ENCODE results near the gene RNASE8. TPM values are rescaled to one million over a fixed set of nuclear protein-coding genes. Genes with fewer than 3 reads are reported as not detected.

RNASE8 gene
- total and polyA plus RNA-seq, 2 experiments from 2014 or later: not detected

DNA sequence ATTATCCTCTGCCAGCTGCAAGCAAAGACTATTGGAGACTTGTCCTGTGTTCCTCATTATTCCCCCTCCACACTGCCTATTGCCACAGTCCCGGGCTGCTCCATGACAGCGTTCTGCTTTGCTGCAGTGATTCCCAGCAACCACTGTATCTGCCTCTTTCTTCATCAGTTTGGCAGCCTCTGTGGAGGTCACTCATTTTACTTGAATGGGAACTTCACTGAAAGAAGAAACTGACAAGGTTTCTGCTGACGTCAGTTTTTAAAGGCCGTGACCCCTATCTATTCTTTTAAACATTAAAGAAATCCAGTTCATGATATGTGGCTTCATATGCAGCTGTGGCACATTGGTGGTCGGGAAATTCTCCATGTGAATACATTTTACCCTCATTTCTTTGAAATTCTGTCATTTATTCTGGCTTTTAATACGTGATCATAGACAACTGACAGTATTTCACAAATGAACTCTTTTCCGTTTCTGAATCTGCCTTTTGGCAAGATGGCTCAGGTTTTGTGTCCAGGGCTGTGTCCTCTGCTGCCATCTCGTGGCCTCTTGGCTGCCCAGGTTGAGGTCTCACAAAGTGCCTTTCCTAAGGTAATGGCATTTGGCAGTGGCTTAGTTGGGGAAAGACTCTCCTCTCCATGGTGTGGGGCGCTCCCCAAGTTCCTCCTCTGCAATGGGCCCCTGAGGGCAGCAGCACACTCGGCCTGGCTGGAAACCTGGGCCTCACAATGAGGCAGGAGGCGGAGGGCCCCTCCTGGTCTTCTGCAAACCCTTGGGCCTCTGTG lies 49.1 kb downstream of the RNASE8 start:
- H2AFZ ChIP-seq: peak overlapping the region; percentile 56
- WGBS (ENCODE audit: low lambda C conversion rate, missing lambda C conversion rate): 24% methylated on average over 11 of the region's 11 CpGs

DNA sequence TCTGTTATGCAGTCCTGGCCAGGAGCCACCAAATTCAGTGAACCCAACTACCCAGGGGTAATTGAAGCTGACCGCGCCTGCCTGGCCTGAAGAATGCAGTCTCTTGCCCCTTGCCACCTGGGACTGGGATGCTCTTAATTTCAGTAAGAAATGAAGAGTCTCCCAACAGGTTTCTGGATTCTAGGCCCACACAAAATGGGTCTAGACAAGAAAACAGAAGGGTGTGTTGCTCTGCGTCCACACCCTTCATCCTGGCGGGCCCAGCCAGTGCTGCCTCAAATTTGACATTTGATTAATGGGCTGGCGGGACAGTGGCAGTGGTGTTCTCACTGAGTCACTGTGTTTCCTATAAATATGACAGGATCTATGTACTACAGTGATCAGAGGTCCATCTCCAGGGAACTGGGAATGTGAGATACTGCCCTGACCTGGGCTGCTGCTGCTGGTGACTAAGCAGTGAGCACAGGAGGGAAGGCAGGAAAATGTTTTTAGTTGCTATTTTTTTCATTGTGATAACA lies 49.7 kb downstream of the RNASE8 start:
- Histone ChIP-seq H3K4me3 (no peak overlapping the region), H3K36me3 (replicated peaks; ENCODE audit: insufficient read depth, low read depth) (no peaks in the 10 kb centered on the region), H3K27me3 (no peaks in the 10 kb centered on the region), H3K9me2 (replicated peaks; ENCODE audit: insufficient read depth) (no peaks in the 10 kb centered on the region), H3K27ac (peak overlapping the region; percentile 99), H4K20me1 (ENCODE audit: insufficient read depth, poor library complexity, severe bottlenecking) (no peaks in the 10 kb centered on the region), H3K4me2 (no peak overlapping the region), H3K9me3 (ENCODE audit: low read depth) (no peaks in the 10 kb centered on the region), H3K4me1 (ENCODE audit: insufficient read depth) (peaks cover 27% of the 10 kb centered on the region), H3K79me2 (peaks cover 3% of the 10 kb centered on the region), H2AFZ (peak overlapping the region; percentile 56)
- DNase-seq (ENCODE audit: low spot score): no peak
- 77% methylated on average over 5 of the region's 5 CpGs for WGBS (ENCODE audit: low lambda C conversion rate, missing lambda C conversion rate)
- no peak for TF ChIP-seq EZH2phosphoT487 (IDR thresholded peaks at IDR 0.05; ENCODE audit: low read depth, severe bottlenecking, unreplicated experiment)
- TF ChIP-seq, protein P1, sequence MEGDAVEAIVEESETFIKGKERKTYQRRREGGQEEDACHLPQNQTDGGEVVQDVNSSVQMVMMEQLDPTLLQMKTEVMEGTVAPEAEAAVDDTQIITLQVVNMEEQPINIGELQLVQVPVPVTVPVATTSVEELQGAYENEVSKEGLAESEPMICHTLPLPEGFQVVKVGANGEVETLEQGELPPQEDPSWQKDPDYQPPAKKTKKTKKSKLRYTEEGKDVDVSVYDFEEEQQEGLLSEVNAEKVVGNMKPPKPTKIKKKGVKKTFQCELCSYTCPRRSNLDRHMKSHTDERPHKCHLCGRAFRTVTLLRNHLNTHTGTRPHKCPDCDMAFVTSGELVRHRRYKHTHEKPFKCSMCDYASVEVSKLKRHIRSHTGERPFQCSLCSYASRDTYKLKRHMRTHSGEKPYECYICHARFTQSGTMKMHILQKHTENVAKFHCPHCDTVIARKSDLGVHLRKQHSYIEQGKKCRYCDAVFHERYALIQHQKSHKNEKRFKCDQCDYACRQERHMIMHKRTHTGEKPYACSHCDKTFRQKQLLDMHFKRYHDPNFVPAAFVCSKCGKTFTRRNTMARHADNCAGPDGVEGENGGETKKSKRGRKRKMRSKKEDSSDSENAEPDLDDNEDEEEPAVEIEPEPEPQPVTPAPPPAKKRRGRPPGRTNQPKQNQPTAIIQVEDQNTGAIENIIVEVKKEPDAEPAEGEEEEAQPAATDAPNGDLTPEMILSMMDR (IDR thresholded peaks at IDR 0.05; ENCODE audit: poor library complexity): no peak
- no peak for TF ChIP-seq EZH2 (IDR thresholded peaks at IDR 0.05; ENCODE audit: borderline replicate concordance)

More for the DNA sequence above, 49.1 kb downstream of the RNASE8 start:
- Histone ChIP-seq H4K20me1 (ENCODE audit: insufficient read depth, poor library complexity, severe bottlenecking) (no peaks in the 10 kb centered on the region), H3K79me2 (peaks cover 3% of the 10 kb centered on the region), H3K27ac (peak overlapping the region; percentile 99), H3K9me2 (replicated peaks; ENCODE audit: insufficient read depth) (no peaks in the 10 kb centered on the region), H3K9me3 (ENCODE audit: low read depth) (no peaks in the 10 kb centered on the region), H3K4me1 (ENCODE audit: insufficient read depth) (peaks cover 32% of the 10 kb centered on the region), H3K36me3 (replicated peaks; ENCODE audit: insufficient read depth, low read depth) (no peaks in the 10 kb centered on the region), H3K27me3 (no peaks in the 10 kb centered on the region), H3K4me3 (no peak overlapping the region), H3K4me2 (peak overlapping the region; percentile 62)
- DNase-seq (ENCODE audit: low spot score): peak; percentile 83
- TF ChIP-seq EZH2 (IDR thresholded peaks at IDR 0.05; ENCODE audit: borderline replicate concordance) (no peak), EZH2phosphoT487 (IDR thresholded peaks at IDR 0.05; ENCODE audit: low read depth, severe bottlenecking, unreplicated experiment) (no peak)
- TF ChIP-seq, protein P1 (IDR thresholded peaks at IDR 0.05; ENCODE audit: poor library complexity): peak; percentile 92

Small RNAs within 50 kb of the gene (microRNA-seq; reads per million reads assigned to microRNA genes)
- 1.3 reads per million for gene MIR6717

Other genes starting within 250 kb of the RNASE8 start
- 1.4 TPM in 1 of 2 replicates, not detected in the other for gene RNASE3, start 166.4 kb upstream of the RNASE8 start, total RNA-seq
- 0.50 and 0.52 TPM in 2 replicates for gene RNASE3, start 166.4 kb upstream of the RNASE8 start, polyA plus RNA-seq
- 0.92 and 1.6 TPM in 2 replicates for gene RNASE2, start 102.3 kb upstream of the RNASE8 start, total RNA-seq
- 5.6 and 8.9 TPM in 2 replicates for gene RNASE2, start 102.3 kb upstream of the RNASE8 start, polyA plus RNA-seq
- 79.8 and 80.9 TPM in 2 replicates for gene METTL17, start 67.8 kb upstream of the RNASE8 start, total RNA-seq
- 65.9 and 70.3 TPM in 2 replicates for gene METTL17, start 67.8 kb upstream of the RNASE8 start, polyA plus RNA-seq
- gene SLC39A2, start 58.5 kb upstream of the RNASE8 start, total RNA-seq: 3.3 and 4.2 TPM in 2 replicates
- 6.2 and 9.2 TPM in 2 replicates for gene SLC39A2, start 58.5 kb upstream of the RNASE8 start, polyA plus RNA-seq
- 92.0 and 114 TPM in 2 replicates for gene NDRG2, start 32.8 kb upstream of the RNASE8 start, total RNA-seq
- 108 and 112 TPM in 2 replicates for gene NDRG2, start 32.8 kb upstream of the RNASE8 start, polyA plus RNA-seq
- not detected in 2 replicates for gene TPPP2, start 27.6 kb upstream of the RNASE8 start, total RNA-seq
- not detected in 2 replicates for gene TPPP2, start 27.6 kb upstream of the RNASE8 start, polyA plus RNA-seq
- gene RNASE13, start 23.0 kb upstream of the RNASE8 start, total RNA-seq: not detected in 2 replicates
- gene RNASE13, start 23.0 kb upstream of the RNASE8 start, polyA plus RNA-seq: not detected in 2 replicates
- not detected in 2 replicates for gene RNASE7, start 15.5 kb upstream of the RNASE8 start, total RNA-seq
- not detected in 2 replicates for gene RNASE7, start 15.5 kb upstream of the RNASE8 start, polyA plus RNA-seq
- 36.0 and 53.7 TPM in 2 replicates for gene ARHGEF40, start 12.5 kb downstream of the RNASE8 start, total RNA-seq
- 36.7 and 38.1 TPM in 2 replicates for gene ARHGEF40, start 12.5 kb downstream of the RNASE8 start, polyA plus RNA-seq
- 29.5 and 52.8 TPM in 2 replicates for gene ZNF219, start 40.8 kb downstream of the RNASE8 start, total RNA-seq
- gene ZNF219, start 40.8 kb downstream of the RNASE8 start, polyA plus RNA-seq: 24.4 and 25.1 TPM in 2 replicates
- 1.9 and 4.9 TPM in 2 replicates for gene TMEM253, start 43.2 kb downstream of the RNASE8 start, total RNA-seq
- 5.4 and 7.8 TPM in 2 replicates for gene TMEM253, start 43.2 kb downstream of the RNASE8 start, polyA plus RNA-seq
- not detected in 2 replicates for gene OR5AU1, start 98.2 kb downstream of the RNASE8 start, total RNA-seq
- gene OR5AU1, start 98.2 kb downstream of the RNASE8 start, polyA plus RNA-seq: not detected in 2 replicates
- 740 and 800 TPM in 2 replicates for gene HNRNPC, start 211.6 kb downstream of the RNASE8 start, total RNA-seq
- gene HNRNPC, start 211.6 kb downstream of the RNASE8 start, polyA plus RNA-seq: 513 and 521 TPM in 2 replicates
- 0.07 TPM in 1 of 2 replicates, not detected in the other for gene RPGRIP1, start 222.3 kb downstream of the RNASE8 start, total RNA-seq
- gene RPGRIP1, start 222.3 kb downstream of the RNASE8 start, polyA plus RNA-seq: not detected in 2 replicates